Activated effector memory CD4-positive, alpha-beta T cell treated with Interleukin-2 at 50 U/mL for 16 hours (primary cell): ENCODE measurements around the gene NPIPB5.
"Not testable (repeated sequence)": the region's sequence is repeated elsewhere in the genome, so short reads cannot be mapped to it uniquely, and the experiment has no call there.

Source experiments
- DNase-seq: peaks from one replicate; pipeline ENCODE4 v3.0.0-alpha.2; 2020

The NPIPB5 gene

DNA sequence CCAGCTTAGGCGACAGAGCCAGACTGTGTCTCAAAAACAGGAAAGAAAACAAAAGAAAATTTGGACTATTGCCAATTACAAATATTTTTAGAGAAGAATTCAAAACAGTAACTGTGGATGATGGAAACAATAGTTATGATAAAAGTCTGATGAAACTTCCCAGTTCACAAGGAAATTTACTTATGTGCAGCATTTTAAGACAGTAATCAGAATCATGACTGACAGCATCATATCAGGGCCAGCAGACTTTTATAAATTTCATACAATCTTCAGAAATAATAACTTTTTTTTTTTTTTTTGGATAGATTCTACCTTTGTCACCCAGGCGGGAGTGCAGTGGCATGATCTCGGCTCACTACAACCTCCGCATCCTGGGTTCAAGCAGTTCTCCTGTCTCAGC is at the start of gene NPIPB5:
NPIPB5 (plus strand) TSS at position 301 of the 400 bp plus-strand sequence. CDS start 2,911 bp downstream, outside the sequence.
- not testable (repeated sequence) for DNase-seq

DNA sequence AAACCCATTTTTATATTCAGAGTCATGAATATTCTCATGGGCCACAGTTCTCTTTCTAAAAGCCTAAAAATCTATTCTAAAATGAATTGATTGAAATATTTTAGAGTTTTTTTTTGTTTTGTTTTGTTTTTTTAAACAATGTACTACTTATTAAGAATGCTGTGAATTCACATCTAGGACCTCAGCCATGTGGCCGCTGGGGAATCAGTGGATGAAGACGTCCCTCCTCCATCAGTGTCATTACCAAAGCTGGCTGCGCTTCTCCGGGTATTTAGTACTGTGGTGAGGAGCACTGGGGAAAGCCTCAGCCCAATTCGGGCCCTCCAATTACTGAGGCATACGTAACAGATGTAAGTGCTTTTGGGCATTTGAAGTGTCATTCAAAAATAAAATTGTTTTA is 41.8 kb upstream of the NPIPB5 start:
- not testable (repeated sequence) for DNase-seq

- DNase-seq = not testable (repeated sequence)
Measured at GRCh38 chr16:22537996-22538395, 27.3 kb downstream of the NPIPB5 start.

DNA sequence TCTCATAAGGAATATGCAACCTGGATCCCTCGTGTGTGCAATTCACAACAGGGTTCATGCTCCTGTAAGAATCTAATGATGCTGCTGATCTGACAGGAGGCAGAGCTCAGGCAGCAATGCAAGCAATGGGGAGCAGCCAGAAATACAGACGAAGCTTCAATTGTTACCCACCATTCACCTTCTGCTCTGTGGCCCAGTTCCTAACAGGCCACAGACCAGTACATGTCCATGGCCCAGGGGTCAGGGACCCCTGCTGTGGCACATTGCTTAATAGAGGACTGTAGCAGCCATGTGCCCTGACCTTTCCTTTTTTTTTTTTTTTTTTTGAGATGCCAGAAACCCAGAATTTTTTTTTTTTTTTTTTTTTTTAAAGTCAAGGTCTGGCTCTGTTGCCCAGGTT is 34.1 kb downstream of the NPIPB5 start:
- not testable (repeated sequence) for DNase-seq

GRCh38 chr16:22546630-22547029 is 35.9 kb downstream of the NPIPB5 start:
- DNase-seq = not testable (repeated sequence)

DNA sequence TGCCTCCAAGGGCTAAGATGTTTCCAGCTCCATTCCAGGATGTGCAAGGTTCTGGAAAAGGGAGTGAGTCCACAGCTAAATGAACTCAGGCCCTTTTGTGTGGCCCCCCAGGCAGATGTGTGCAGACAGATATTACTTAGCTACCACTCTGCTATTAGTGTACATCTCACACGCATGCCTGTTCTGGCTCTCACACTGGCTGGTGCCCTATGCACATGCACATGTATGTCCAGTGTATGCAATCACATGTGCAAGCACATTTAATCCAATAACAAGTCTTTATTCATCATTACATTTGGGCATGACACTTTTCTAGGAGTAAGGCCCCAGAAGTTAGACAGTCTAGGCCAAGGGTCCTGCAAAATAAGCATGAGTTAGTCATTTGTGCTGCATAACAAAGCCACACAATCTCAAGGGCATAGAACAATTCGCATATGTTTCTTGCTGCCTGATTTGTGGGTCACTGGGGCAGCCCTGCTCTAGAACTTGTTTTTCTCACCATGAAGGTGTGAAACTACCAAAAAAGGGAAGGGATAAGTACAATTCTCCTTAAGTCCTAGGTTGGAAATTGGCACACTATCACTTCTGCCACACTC is 36.6 kb downstream of the NPIPB5 start:
- DNase-seq = not testable (repeated sequence)

- DNase-seq = not testable (repeated sequence)
Measured at GRCh38 chr16:22549853-22550252, 39.2 kb downstream of the NPIPB5 start.

DNA sequence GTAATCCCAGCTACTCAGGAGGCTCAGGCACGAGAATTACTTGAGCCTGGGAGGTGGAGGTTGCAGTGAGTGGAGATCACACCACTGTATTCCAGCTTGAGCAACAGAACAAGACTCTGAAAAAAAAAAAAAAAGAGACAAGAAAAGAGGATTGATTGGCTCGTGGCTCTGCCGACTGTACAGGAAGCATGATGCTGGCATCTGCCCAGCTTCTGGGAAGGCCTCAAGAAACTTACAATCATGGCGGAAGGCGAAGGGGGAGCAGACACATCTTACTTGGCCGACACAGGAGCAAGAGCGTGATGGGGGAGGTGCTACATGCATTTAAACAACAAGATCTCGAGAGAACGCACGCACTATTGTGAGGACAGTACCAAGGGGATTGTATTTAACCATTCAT is 40.5 kb downstream of the NPIPB5 start:
- not testable (repeated sequence) for DNase-seq

DNA sequence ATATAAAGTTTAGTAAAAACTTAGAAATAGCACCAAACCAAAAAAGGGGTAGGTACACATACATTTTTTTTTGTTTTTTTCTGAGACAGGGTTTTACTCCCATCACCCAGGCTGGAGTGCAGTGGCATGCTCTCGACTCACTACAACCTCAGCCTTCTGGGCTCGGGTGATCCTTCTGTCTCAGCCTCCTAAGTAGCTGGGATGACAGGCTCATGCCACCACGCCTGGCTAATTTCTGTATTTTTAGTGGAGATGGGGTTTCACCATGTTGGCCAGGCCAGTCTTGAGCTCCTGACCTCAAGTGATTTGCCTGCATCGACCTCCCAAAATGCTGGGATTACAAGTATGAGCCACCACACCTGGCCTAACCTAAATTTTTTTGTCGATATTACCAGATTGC is 41.0 kb downstream of the NPIPB5 start:
- DNase-seq = not testable (repeated sequence)

DNA sequence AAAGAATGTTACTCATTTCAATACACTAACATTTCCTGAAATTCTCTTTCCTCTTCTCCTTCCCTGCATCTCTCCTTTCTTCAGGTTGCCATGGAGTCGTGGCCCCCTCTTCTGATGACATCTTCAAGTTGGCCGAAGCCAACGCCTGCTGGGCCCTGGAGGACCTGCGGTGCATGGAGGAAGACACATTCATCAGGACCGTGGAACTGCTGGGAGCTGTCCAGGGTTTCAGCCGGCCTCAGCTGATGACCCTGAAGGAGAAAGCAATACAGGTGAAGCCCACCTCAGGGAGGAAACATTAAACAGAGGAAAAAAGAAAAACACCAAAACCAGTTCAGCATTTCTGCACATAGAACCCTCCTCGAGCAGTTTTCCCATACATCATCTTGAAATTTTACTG is 46.1 kb downstream of the NPIPB5 start:
- not testable (repeated sequence) for DNase-seq
